Hepatocyte (in vitro differentiated cells): Measurements from ENCODE around the gene CAMK2G.

Source experiments
- EZH2 ChIP-seq: fragments of 200-600 bp; sonication (generic); IDR thresholded peaks from 2 replicates; pipeline ENCODE4 v1.6.1; 2016; ENCODE audit warnings: antibody characterized with exemption, mild to moderate bottlenecking, borderline replicate concordance
- EZH2phosphoT487 ChIP-seq: fragments of 200-600 bp; sonication (generic); IDR thresholded peaks from one replicate; pipeline ENCODE4 v1.6.1; 2018; ENCODE audit warnings: antibody characterized with exemption, mild to moderate bottlenecking, low read depth, moderate library complexity; ENCODE audit not compliant: unreplicated experiment, severe bottlenecking
- TF ChIP-seq, protein P1 (sequence below): fragments of 200-600 bp; sonication (generic); IDR thresholded peaks from 2 replicates; pipeline ENCODE4 v1.5.1; 2016; ENCODE audit warnings: antibody characterized with exemption, mild to moderate bottlenecking; ENCODE audit not compliant: poor library complexity

GRCh38 chr10:73836427-73836980 is 37.9 kb downstream of the CAMK2G start:
- TF ChIP-seq, protein P1, sequence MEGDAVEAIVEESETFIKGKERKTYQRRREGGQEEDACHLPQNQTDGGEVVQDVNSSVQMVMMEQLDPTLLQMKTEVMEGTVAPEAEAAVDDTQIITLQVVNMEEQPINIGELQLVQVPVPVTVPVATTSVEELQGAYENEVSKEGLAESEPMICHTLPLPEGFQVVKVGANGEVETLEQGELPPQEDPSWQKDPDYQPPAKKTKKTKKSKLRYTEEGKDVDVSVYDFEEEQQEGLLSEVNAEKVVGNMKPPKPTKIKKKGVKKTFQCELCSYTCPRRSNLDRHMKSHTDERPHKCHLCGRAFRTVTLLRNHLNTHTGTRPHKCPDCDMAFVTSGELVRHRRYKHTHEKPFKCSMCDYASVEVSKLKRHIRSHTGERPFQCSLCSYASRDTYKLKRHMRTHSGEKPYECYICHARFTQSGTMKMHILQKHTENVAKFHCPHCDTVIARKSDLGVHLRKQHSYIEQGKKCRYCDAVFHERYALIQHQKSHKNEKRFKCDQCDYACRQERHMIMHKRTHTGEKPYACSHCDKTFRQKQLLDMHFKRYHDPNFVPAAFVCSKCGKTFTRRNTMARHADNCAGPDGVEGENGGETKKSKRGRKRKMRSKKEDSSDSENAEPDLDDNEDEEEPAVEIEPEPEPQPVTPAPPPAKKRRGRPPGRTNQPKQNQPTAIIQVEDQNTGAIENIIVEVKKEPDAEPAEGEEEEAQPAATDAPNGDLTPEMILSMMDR, result no peak
- TF ChIP-seq EZH2phosphoT487, result no peak
- no peak for TF ChIP-seq EZH2
